22Rv1 (cell line): Measurements from ENCODE around the gene ATAD1.

Source experiments
- CTCF ChIP-seq: fragments of 450-650 bp; IDR thresholded peaks from 2 replicates; pipeline ENCODE4 v1.5.1; 2017; ENCODE audit warnings: mild to moderate bottlenecking
- ZFX ChIP-seq: fragments of 450-650 bp; IDR thresholded peaks from 2 replicates; pipeline ENCODE4 v1.6.1; 2017; ENCODE audit warnings: antibody characterized with exemption, borderline replicate concordance

DNA sequence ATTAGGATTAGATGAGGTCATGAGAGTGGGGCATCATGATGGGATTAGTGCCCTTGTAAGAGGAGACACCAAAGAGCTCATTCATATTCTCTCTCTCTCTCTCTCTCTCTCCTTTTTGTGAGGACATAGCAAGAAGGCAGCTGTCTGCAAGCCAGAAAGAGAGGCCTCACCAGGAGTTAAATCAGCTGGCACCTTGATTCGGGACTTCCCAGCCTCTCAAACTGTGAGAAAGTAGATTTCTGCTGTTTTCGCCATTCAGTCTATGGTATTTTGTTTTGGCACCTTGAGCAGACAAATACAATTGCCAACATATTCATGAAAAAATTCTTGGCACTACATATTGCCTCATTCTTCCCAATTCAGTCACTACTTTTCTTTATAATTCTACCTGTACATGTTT lies 20.6 kb upstream of the ATAD1 start:
- no peak for TF ChIP-seq CTCF
- TF ChIP-seq ZFX, result no peak
